ENCODE results near the gene COL23A1. TPM values are rescaled to one million over a fixed set of nuclear protein-coding genes. Genes with fewer than 3 reads are reported as not detected.

The COL23A1 gene
- total RNA-seq, 2 experiments from 2014 or later, result 0.10 to 0.18 TPM

- POLR2A ChIA-PET, result no interaction called here
- Mint-ChIP-seq H3K27me3 (peaks cover 2% of the 10 kb centered on the region), H3K27ac (no peak overlapping the region)
These were observed 310.3 kb downstream of the COL23A1 start for GRCh38 chr5:178279723-178280438.

GRCh38 chr5:178279026-178279722 is 311.0 kb downstream of the COL23A1 start:
- ChIA-PET CTCF (interaction anchor here (0.6 to 1.3 kb wide), 3 partner anchors 27 to 1214 kb away, joined by 3 read pairs; no protein-coding TSS in a partner anchor), POLR2A (no interaction called here)
- Mint-ChIP-seq H3K9me3 (peaks cover 10% of the 10 kb centered on the region), H3K4me3 (no peak overlapping the region), H3K4me1 (peaks cover 3% of the 10 kb centered on the region), H3K27me3 (peaks cover 2% of the 10 kb centered on the region), H3K27ac (no peak overlapping the region), H3K36me3 (ENCODE audit: low read depth) (no peaks in the 10 kb centered on the region)
- no peak for DNase-seq

More at GRCh38 chr5:178279723-178280438, 310.3 kb downstream of the COL23A1 start:
- no peaks in the 10 kb centered on the region for H3K36me3 Mint-ChIP-seq (ENCODE audit: low read depth)
- peaks cover 3% of the 10 kb centered on the region for H3K4me1 Mint-ChIP-seq
- peak; percentile 65 for DNase-seq
- H3K9me3 Mint-ChIP-seq, result peaks cover 10% of the 10 kb centered on the region
- CTCF ChIA-PET, result interaction anchor here (0.6 to 1.2 kb wide), 3 partner anchors 27 to 310 kb away, joined by 3 read pairs; partner anchors contain the start of gene COL23A1
- no peak overlapping the region for H3K4me3 Mint-ChIP-seq

- H3K4me3 Mint-ChIP-seq, result no peak overlapping the region
- POLR2A ChIA-PET, result no interaction called here
- DNase-seq, result no peak
- H3K27ac Mint-ChIP-seq, result no peak overlapping the region
- H3K27me3 Mint-ChIP-seq, result peaks cover 2% of the 10 kb centered on the region
- H3K4me1 Mint-ChIP-seq, result peaks cover 3% of the 10 kb centered on the region
- no peaks in the 10 kb centered on the region for H3K36me3 Mint-ChIP-seq (ENCODE audit: low read depth)
- CTCF ChIA-PET, result interaction anchor here (0.6 to 1.3 kb wide), 4 partner anchors 9 to 1215 kb away, joined by 3 read pairs; no protein-coding TSS in a partner anchor
- peaks cover 4% of the 10 kb centered on the region for H3K9me3 Mint-ChIP-seq
These were observed 311.7 kb downstream of the COL23A1 start for GRCh38 chr5:178278358-178279023.

GRCh38 chr5:178277866-178278265 is 312.3 kb downstream of the COL23A1 start:
- peaks cover 2% of the 10 kb centered on the region for H3K27me3 Mint-ChIP-seq
- H3K36me3 Mint-ChIP-seq (ENCODE audit: low read depth), result no peaks in the 10 kb centered on the region
- CTCF ChIA-PET, result interaction anchor here (0.8 to 1.3 kb wide), 5 partner anchors 9 to 1216 kb away, joined by 3 read pairs; no protein-coding TSS in a partner anchor
- POLR2A ChIA-PET, result no interaction called here
- no peak overlapping the region for H3K4me3 Mint-ChIP-seq
- no peak for DNase-seq
- H3K27ac Mint-ChIP-seq, result no peak overlapping the region
- H3K9me3 Mint-ChIP-seq, result no peaks in the 10 kb centered on the region
- H3K4me1 Mint-ChIP-seq, result peaks cover 3% of the 10 kb centered on the region

GRCh38 chr5:178277346-178277745 is 312.8 kb downstream of the COL23A1 start:
- Mint-ChIP-seq H3K4me3 (no peak overlapping the region), H3K27me3 (peaks cover 2% of the 10 kb centered on the region), H3K36me3 (ENCODE audit: low read depth) (no peaks in the 10 kb centered on the region), H3K9me3 (no peaks in the 10 kb centered on the region), H3K27ac (no peak overlapping the region), H3K4me1 (peaks cover 3% of the 10 kb centered on the region)
- no peak for DNase-seq
- POLR2A ChIA-PET, result no interaction called here
- CTCF ChIA-PET, result interaction anchor here (0.8 to 1.1 kb wide), 3 partner anchors 10 to 26 kb away, joined by 3 read pairs; no protein-coding TSS in a partner anchor

- Mint-ChIP-seq H3K36me3 (ENCODE audit: low read depth) (no peaks in the 10 kb centered on the region), H3K9me3 (no peaks in the 10 kb centered on the region), H3K4me3 (no peak overlapping the region), H3K27me3 (peaks cover 2% of the 10 kb centered on the region), H3K4me1 (peaks cover 3% of the 10 kb centered on the region), H3K27ac (no peak overlapping the region)
- ChIA-PET CTCF (no interaction called here), POLR2A (no interaction called here)
- no peak for DNase-seq
These were observed 315.2 kb downstream of the COL23A1 start for GRCh38 chr5:178274781-178275537.

- Mint-ChIP-seq H3K27ac (no peak overlapping the region), H3K27me3 (no peaks in the 10 kb centered on the region), H3K9me3 (no peaks in the 10 kb centered on the region), H3K36me3 (ENCODE audit: low read depth) (no peaks in the 10 kb centered on the region), H3K4me1 (no peaks in the 10 kb centered on the region), H3K4me3 (no peak overlapping the region)
- ChIA-PET POLR2A (no interaction called here), CTCF (no interaction called here)
- DNase-seq, result no peak
These were observed 316.3 kb downstream of the COL23A1 start for GRCh38 chr5:178273665-178274541.

GRCh38 chr5:178273041-178273440 is 317.2 kb downstream of the COL23A1 start:
- no peak for DNase-seq
- H3K27me3 Mint-ChIP-seq, result no peaks in the 10 kb centered on the region
- ChIA-PET CTCF (no interaction called here), POLR2A (no interaction called here)
- H3K4me3 Mint-ChIP-seq, result no peak overlapping the region
- H3K36me3 Mint-ChIP-seq (ENCODE audit: low read depth), result no peaks in the 10 kb centered on the region
- no peak overlapping the region for H3K27ac Mint-ChIP-seq
- no peaks in the 10 kb centered on the region for H3K4me1 Mint-ChIP-seq
- H3K9me3 Mint-ChIP-seq, result no peaks in the 10 kb centered on the region

GRCh38 chr5:178272591-178272990 is 317.6 kb downstream of the COL23A1 start:
- H3K9me3 Mint-ChIP-seq, result no peaks in the 10 kb centered on the region
- ChIA-PET CTCF (no interaction called here), POLR2A (no interaction called here)
- DNase-seq, result no peak
- H3K4me3 Mint-ChIP-seq, result no peak overlapping the region
- H3K36me3 Mint-ChIP-seq (ENCODE audit: low read depth), result no peaks in the 10 kb centered on the region
- H3K4me1 Mint-ChIP-seq, result no peaks in the 10 kb centered on the region
- no peaks in the 10 kb centered on the region for H3K27me3 Mint-ChIP-seq
- no peak overlapping the region for H3K27ac Mint-ChIP-seq

- H3K9me3 Mint-ChIP-seq, result no peaks in the 10 kb centered on the region
- ChIA-PET POLR2A (no interaction called here), CTCF (no interaction called here)
- H3K36me3 Mint-ChIP-seq (ENCODE audit: low read depth), result no peaks in the 10 kb centered on the region
- no peak for DNase-seq
- H3K27me3 Mint-ChIP-seq, result no peaks in the 10 kb centered on the region
- H3K27ac Mint-ChIP-seq, result no peak overlapping the region
- H3K4me1 Mint-ChIP-seq, result no peaks in the 10 kb centered on the region
- no peak overlapping the region for H3K4me3 Mint-ChIP-seq
These were observed 318.3 kb downstream of the COL23A1 start for GRCh38 chr5:178271726-178272479.

- no peak for DNase-seq
- Mint-ChIP-seq H3K27me3 (no peaks in the 10 kb centered on the region), H3K36me3 (ENCODE audit: low read depth) (no peaks in the 10 kb centered on the region), H3K4me3 (no peak overlapping the region), H3K4me1 (no peaks in the 10 kb centered on the region), H3K27ac (no peak overlapping the region), H3K9me3 (no peaks in the 10 kb centered on the region)
- ChIA-PET POLR2A (no interaction called here), CTCF (no interaction called here)
These were observed 319.0 kb downstream of the COL23A1 start for GRCh38 chr5:178271231-178271630.

GRCh38 chr5:178269499-178269898 is 320.7 kb downstream of the COL23A1 start:
- Mint-ChIP-seq H3K36me3 (ENCODE audit: low read depth) (no peaks in the 10 kb centered on the region), H3K9me3 (no peaks in the 10 kb centered on the region), H3K27ac (no peak overlapping the region), H3K27me3 (no peaks in the 10 kb centered on the region), H3K4me1 (no peaks in the 10 kb centered on the region), H3K4me3 (no peak overlapping the region)
- ChIA-PET POLR2A (no interaction called here), CTCF (no interaction called here)
- no peak for DNase-seq

All from activated CD4-positive, alpha-beta memory T cell treated with anti-CD3 and anti-CD28 coated beads, Interleukin-2, amount 10 ng/mL, durations not matched to agents 7 days and 5 days (primary cell).